ENCODE results near the gene KCP. TPM values are rescaled to one million over a fixed set of nuclear protein-coding genes. Genes with fewer than 3 reads are reported as not detected.

The KCP gene
- total RNA-seq, 1 experiment from 2014 or later, result 2.7 TPM

DNA sequence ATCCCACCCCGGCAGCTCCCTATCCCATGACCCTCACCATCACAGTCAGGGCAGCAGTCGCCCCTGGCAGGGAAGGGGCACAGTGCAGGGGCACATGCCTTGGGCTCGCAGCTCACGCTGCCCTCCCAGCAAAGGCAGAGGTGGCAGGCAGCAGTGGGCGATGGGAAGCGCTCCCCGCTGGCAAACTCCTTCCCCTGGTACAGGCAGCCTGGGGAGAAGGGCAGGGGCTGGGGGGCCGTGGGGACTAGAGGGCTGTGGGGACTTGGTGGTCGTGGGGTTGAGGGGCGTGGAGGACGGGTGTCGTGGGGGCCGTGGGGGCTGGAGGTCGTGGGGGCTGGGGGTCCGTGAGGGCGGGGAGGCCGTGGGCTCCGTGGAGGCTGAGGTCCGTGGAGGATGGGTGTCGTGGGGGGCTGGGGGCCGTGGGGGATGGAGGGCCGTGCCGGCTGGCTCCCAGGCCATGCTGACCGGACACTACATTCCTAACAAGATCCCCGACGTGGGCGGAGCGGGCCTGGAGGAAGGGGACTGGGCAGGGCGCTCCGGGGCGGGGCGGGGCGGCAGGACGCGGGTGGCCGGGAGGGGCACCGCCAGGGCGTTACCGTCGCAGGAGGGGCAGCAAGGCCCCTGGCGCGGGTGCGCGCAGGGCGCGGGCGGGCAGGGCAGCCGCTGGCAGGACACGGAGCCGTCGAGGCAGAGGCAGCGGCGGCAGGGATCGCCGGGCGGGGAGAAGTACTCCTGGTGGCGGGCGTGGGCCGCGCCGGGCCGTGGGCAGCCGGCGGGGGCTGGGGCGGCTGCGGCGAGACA is 20.0 kb downstream of the KCP start:
- H3K27ac Mint-ChIP-seq, result no peak overlapping the region
- peak overlapping the region; percentile 50 for H3K4me3 Mint-ChIP-seq
- DNase-seq (ENCODE audit: low spot score), result peak; percentile 52
- ATAC-seq, result peak; percentile 23
- peaks cover 3% of the 10 kb centered on the region; the same call in 1 of the 2 replicates for H3K4me1 Mint-ChIP-seq
- no peaks in the 10 kb centered on the region for H3K9me3 Mint-ChIP-seq
- peaks cover 7% of the 10 kb centered on the region; the same call in 1 of the 2 replicates for H3K27me3 Mint-ChIP-seq (ENCODE audit: low read depth)
- ChIA-PET CTCF (interaction anchor here (1.4 to 1.5 kb wide), 2 partner anchors 56 to 717 kb away, joined by 3 to 6 read pairs; no protein-coding TSS in a partner anchor), POLR2A (no interaction called here)
- no peaks in the 10 kb centered on the region for H3K36me3 Mint-ChIP-seq
- TF ChIP-seq, protein P1, sequence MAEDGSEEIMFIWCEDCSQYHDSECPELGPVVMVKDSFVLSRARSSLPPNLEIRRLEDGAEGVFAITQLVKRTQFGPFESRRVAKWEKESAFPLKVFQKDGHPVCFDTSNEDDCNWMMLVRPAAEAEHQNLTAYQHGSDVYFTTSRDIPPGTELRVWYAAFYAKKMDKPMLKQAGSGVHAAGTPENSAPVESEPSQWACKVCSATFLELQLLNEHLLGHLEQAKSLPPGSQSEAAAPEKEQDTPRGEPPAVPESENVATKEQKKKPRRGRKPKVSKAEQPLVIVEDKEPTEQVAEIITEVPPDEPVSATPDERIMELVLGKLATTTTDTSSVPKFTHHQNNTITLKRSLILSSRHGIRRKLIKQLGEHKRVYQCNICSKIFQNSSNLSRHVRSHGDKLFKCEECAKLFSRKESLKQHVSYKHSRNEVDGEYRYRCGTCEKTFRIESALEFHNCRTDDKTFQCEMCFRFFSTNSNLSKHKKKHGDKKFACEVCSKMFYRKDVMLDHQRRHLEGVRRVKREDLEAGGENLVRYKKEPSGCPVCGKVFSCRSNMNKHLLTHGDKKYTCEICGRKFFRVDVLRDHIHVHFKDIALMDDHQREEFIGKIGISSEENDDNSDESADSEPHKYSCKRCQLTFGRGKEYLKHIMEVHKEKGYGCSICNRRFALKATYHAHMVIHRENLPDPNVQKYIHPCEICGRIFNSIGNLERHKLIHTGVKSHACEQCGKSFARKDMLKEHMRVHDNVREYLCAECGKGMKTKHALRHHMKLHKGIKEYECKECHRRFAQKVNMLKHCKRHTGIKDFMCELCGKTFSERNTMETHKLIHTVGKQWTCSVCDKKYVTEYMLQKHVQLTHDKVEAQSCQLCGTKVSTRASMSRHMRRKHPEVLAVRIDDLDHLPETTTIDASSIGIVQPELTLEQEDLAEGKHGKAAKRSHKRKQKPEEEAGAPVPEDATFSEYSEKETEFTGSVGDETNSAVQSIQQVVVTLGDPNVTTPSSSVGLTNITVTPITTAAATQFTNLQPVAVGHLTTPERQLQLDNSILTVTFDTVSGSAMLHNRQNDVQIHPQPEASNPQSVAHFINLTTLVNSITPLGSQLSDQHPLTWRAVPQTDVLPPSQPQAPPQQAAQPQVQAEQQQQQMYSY (CRISPR knock-in tag; IDR thresholded peaks at IDR 0.05), result no peak
- TF ChIP-seq CBFB (CRISPR knock-in tag; IDR thresholded peaks at IDR 0.05; ENCODE audit: low read depth) (no peak), ATF1 (CRISPR knock-in tag; IDR thresholded peaks at IDR 0.05) (no peak), NR1H2 (CRISPR knock-in tag; IDR thresholded peaks at IDR 0.05) (no peak), ZNF416 (CRISPR knock-in tag; IDR thresholded peaks at IDR 0.05) (no peak), FOXK1 (CRISPR knock-in tag; IDR thresholded peaks at IDR 0.05) (no peak), HMGA2 (CRISPR knock-in tag; IDR thresholded peaks at IDR 0.05) (no peak), ZNF219 (CRISPR knock-in tag; IDR thresholded peaks at IDR 0.05; ENCODE audit: borderline replicate concordance) (no peak), ESRRA (CRISPR knock-in tag; IDR thresholded peaks at IDR 0.05; ENCODE audit: borderline replicate concordance) (no peak), NFATC4 (CRISPR knock-in tag; IDR thresholded peaks at IDR 0.05) (no peak), MXD4 (CRISPR knock-in tag; IDR thresholded peaks at IDR 0.05; ENCODE audit: borderline replicate concordance) (no peak), RORB (CRISPR knock-in tag; IDR thresholded peaks at IDR 0.05) (no peak)
- TF ChIP-seq, protein P2, sequence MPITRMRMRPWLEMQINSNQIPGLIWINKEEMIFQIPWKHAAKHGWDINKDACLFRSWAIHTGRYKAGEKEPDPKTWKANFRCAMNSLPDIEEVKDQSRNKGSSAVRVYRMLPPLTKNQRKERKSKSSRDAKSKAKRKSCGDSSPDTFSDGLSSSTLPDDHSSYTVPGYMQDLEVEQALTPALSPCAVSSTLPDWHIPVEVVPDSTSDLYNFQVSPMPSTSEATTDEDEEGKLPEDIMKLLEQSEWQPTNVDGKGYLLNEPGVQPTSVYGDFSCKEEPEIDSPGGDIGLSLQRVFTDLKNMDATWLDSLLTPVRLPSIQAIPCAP (CRISPR knock-in tag; IDR thresholded peaks at IDR 0.05), result no peak
- TF ChIP-seq, protein P3, sequence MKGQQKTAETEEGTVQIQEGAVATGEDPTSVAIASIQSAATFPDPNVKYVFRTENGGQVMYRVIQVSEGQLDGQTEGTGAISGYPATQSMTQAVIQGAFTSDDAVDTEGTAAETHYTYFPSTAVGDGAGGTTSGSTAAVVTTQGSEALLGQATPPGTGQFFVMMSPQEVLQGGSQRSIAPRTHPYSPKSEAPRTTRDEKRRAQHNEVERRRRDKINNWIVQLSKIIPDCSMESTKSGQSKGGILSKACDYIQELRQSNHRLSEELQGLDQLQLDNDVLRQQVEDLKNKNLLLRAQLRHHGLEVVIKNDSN (CRISPR knock-in tag; IDR thresholded peaks at IDR 0.05), result no peak
- TF ChIP-seq, protein P4, sequence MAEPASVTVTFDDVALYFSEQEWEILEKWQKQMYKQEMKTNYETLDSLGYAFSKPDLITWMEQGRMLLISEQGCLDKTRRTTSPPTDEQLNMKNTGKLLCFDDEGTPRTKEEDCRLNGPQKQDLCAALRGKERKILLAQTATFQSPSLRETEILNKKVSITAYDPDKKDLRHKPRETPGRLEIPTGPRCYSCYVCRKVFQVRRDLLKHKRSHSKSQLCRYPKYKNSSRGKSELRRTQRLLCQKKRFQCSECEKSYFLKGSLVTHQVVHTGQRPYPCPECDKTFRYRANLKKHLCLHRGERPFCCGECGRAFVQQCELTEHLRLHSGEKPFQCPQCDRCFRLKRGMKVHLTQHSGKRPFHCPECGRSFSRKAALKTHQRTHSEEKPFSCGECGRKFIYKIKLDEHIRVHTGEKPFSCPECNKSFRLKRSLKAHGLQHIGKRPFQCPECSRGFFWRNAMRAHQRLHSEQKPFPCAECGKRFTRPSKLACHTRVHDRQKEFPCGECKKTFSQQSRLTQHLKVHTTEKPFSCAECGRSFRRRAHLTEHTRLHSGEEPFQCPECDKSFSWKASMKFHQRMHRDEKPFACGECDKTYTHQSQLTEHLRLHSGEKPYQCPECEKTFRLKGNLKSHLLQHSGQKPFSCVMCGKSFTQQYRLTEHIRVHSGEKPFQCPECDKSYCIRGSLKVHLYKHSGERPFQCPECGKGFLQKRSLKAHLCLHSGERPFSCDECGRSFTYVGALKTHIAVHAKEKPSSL (CRISPR knock-in tag; conservative IDR thresholded peaks at IDR 0.05), result no peak

DNA sequence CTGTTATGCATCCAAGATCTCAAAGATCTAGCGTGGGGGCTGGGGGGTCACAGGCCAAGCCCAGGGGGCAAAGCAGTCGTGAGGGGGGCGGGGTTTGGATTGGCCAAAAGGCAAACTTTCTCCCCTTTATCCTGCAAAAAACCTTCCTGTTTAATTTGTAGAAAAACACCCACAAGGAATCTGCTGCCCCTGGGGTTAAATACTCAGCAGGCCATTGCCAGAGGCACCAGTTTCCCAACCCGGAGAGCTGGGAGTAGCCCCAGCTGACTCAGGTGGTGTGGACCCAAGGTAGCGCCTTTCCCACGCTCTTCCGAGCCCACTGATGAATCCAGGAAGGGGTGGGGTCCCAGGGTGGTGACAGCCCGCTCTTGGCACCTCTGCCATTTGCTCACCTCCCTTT is 21.4 kb downstream of the KCP start:
- Mint-ChIP-seq H3K27ac (no peak overlapping the region), H3K4me1 (peaks cover 5% of the 10 kb centered on the region; the same call in 1 of the 2 replicates)

More for the DNA sequence above, 21.4 kb downstream of the KCP start:
- ChIA-PET CTCF (interaction anchor here (0.5 to 1.5 kb wide), 4 partner anchors 56 to 719 kb away, joined by 3 to 6 read pairs (median 4); no protein-coding TSS in a partner anchor), POLR2A (interaction anchor here (0.7 to 1.0 kb wide), 2 partner anchors 52 to 58 kb away, joined by 3 read pairs; no protein-coding TSS in a partner anchor)
- no peak for DNase-seq (ENCODE audit: low spot score)
- ATAC-seq, result no peak
- no peaks in the 10 kb centered on the region for H3K9me3 Mint-ChIP-seq
- TF ChIP-seq, protein P5, sequence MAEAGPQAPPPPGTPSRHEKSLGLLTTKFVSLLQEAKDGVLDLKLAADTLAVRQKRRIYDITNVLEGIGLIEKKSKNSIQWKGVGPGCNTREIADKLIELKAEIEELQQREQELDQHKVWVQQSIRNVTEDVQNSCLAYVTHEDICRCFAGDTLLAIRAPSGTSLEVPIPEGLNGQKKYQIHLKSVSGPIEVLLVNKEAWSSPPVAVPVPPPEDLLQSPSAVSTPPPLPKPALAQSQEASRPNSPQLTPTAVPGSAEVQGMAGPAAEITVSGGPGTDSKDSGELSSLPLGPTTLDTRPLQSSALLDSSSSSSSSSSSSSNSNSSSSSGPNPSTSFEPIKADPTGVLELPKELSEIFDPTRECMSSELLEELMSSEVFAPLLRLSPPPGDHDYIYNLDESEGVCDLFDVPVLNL (CRISPR knock-in tag; IDR thresholded peaks at IDR 0.05; ENCODE audit: borderline replicate concordance, low read depth), result no peak
- no peak for TF ChIP-seq CREB1 (CRISPR knock-in tag; IDR thresholded peaks at IDR 0.05)
- H3K36me3 Mint-ChIP-seq, result no peaks in the 10 kb centered on the region
- H3K4me3 Mint-ChIP-seq, result no peak overlapping the region
- H3K27me3 Mint-ChIP-seq (ENCODE audit: low read depth), result peaks cover 7% of the 10 kb centered on the region; the same call in 1 of the 2 replicates
